Endodermal cell (in vitro differentiated cells): Measurements from ENCODE around the gene HARS2. TPM values are rescaled to one million over a fixed set of nuclear protein-coding genes. Genes with fewer than 3 reads are reported as not detected.
"Not testable (repeated sequence)": the region's sequence is repeated elsewhere in the genome, so short reads cannot be mapped to it uniquely, and the experiment has no call there.

Experiments used
- DNase-seq: peaks from one replicate; pipeline ENCODE4 v3.0.0-alpha.2; 2017
- H3K27ac ChIP-seq: 2 replicates; pipeline ENCODE4 v1.5.1; 2013; ENCODE audit warnings: mild to moderate bottlenecking, low read depth, low read length, moderate library complexity
- H3K27me3 ChIP-seq: 2 replicates; pipeline ENCODE4 v1.6.1; 2013; ENCODE audit warnings: mild to moderate bottlenecking, low read length, moderate library complexity; ENCODE audit not compliant: insufficient read depth, control insufficient read depth, poor library complexity, severe bottlenecking
- H3K36me3 ChIP-seq: 2 replicates; pipeline ENCODE4 v1.7.0; 2013; ENCODE audit warnings: mild to moderate bottlenecking, low read length, moderate library complexity; ENCODE audit not compliant: control insufficient read depth, insufficient read depth
- H3K4me1 ChIP-seq: one replicate; pipeline ENCODE4 v1.7.0; 2013; ENCODE audit warnings: low read length; ENCODE audit not compliant: control insufficient read depth, insufficient read depth
- H3K4me3 ChIP-seq: 2 replicates; pipeline ENCODE4 v1.5.1; 2013; ENCODE audit warnings: mild to moderate bottlenecking, low read length, moderate library complexity
- H3K9ac ChIP-seq: 2 replicates; pipeline ENCODE4 v1.6.1; 2013; ENCODE audit warnings: mild to moderate bottlenecking, low read length, moderate library complexity; ENCODE audit not compliant: poor library complexity, severe bottlenecking; ENCODE audit errors: extremely low read depth
- H3K9me3 ChIP-seq: 2 replicates; pipeline ENCODE4 v1.6.1; 2013; ENCODE audit warnings: mild to moderate bottlenecking, low read length, moderate library complexity; ENCODE audit not compliant: control insufficient read depth
- H3K27ac Mint-ChIP-seq: 2 replicates; pipeline ENCODE4 v1.8.0; 2020; ENCODE audit warnings: mixed read lengths
- H3K27me3 Mint-ChIP-seq: 2 replicates; pipeline ENCODE4 v1.8.0; 2021; ENCODE audit warnings: mild to moderate bottlenecking, mixed read lengths; ENCODE audit not compliant: insufficient read depth
- H3K36me3 Mint-ChIP-seq: 2 replicates; pipeline ENCODE4 v1.8.0; 2020; ENCODE audit warnings: low read depth, mixed read lengths
- H3K4me1 Mint-ChIP-seq: 2 replicates; pipeline ENCODE4 v1.8.0; 2020; ENCODE audit warnings: mixed read lengths
- H3K4me3 Mint-ChIP-seq: 2 replicates; pipeline ENCODE4 v1.8.0; 2020; ENCODE audit warnings: mild to moderate bottlenecking, moderate library complexity, mixed read lengths
- H3K9me3 Mint-ChIP-seq: 2 replicates; pipeline ENCODE4 v1.8.0; 2020; ENCODE audit warnings: mild to moderate bottlenecking, mixed read lengths
- whole genome bisulfite sequencing, 2 experiments: methylation state at CpG; one replicate each; pipeline versions ENCODE4 v1.1.5 to v1.1.7; 2013; ENCODE audit warnings: missing lambda C conversion rate in 2 of 2, mixed read lengths in 1 of 2; ENCODE audit not compliant: insufficient coverage in 1 of 2, insufficient read length in 1 of 2; 5-methylcytosine and 5-hydroxymethylcytosine counted together
- total RNA-seq, 2 donors: library from RNA; stranded (reverse); fragmentation: NEBNext Ultra II Directional in 1 of 2; extraction: Animal tissue kit (Norgen Biotek cat#: 25700) in 1 of 2; gene quantifications; 2 replicates in 1 of 2; 3 replicates in 1 of 2; pipeline ENCODE4 v1.2.1, GENCODE V29; 2021
- TF ChIP-seq, protein P1 (sequence below): fragments of 200-600 bp; sonication (generic); conservative IDR thresholded peaks from 2 replicates; pipeline ENCODE4 v1.5.0; 2021; ENCODE audit warnings: antibody characterized with exemption, mild to moderate bottlenecking

The HARS2 gene
- total RNA-seq, 2 donors from 2014 or later = 30.9 to 35.5 TPM

DNA sequence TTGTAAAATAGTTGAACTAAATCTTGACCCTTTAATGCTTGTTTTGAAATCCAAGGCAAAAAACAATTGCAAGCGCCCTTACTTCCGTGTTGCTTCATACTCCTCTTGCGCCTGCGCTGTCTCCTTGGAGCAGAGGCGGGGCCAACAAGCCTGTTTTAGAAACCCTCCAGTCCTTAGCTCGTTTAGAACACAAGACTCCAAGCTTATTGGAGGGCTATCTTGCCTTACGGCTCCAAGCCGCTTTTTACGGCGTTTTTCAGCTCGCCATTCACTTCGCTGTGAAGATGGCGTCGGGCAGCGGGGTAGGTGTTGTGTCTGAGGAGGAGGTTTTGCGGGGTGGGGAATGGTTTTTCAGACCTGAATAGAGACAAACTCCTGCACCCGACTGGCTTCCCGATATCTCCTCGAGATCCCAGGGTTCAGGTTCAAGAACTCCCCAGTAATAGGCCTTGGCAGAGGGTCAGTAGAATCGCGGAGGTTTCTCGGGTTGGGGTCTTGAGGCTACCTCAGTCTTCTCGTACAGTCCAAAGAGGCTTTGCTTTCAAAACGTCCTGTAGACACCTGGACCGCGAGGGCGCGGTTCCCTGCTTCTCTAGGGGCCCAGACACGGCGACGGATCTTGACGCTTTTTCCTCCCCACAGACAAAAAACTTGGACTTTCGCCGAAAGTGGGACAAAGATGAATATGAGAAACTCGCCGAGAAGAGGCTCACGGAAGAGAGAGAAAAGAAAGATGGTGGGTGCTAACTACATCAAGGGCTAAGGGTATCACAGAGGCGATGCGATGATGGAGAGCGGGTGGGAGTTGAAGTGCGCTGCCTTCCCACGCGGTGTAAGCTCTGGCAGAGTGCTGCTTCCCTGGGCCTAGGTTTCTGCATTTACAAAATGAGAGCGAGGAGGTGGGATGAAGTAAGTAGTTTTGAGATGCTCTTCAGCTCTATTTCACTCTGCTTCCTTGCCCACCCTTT, 9.2 kb downstream of the HARS2 start, which contains the start of gene ZMAT2:
Gene ZMAT2, plus strand, starts transcription at position 271 of the 968 bp plus-strand sequence. Its CDS starts 14 bp downstream, at position 285.
- H3K4me3 Mint-ChIP-seq = peak within 1 kb of the TSS; percentile 97

DNA sequence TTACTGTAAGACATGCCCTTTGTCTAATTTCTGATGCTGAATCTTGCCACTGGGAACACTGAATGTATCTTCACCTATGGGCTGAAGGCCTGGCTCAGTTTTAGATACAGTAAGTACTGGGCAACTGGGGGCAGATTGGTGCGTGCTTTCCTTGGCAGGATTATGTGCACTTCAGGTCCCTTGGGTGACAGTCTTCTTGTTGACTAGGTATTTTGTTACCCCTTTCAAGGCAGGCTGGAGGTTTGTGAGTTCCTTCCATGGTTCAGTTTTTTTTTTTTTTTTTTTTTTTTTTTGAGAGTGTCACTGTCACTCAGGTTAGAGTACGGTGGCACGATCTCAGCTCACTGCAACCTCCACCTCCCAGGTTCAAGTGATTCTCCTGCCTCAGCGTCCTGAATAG, 16.6 kb downstream of the HARS2 start:
- Mint-ChIP-seq H3K36me3 (peaks cover 28% of the 10 kb centered on the region), H3K27ac (no peak overlapping the region), H3K27me3 (no peaks in the 10 kb centered on the region), H3K4me3 (no peak overlapping the region), H3K9me3 (no peaks in the 10 kb centered on the region), H3K4me1 (peaks cover 8% of the 10 kb centered on the region)
- Histone ChIP-seq H3K9ac (no peak overlapping the region), H3K9me3 (no peaks in the 10 kb centered on the region), H3K36me3 (peaks cover 45% of the 10 kb centered on the region), H3K27ac (no peak overlapping the region), H3K4me3 (no peak overlapping the region), H3K27me3 (no peaks in the 10 kb centered on the region), H3K4me1 (no peaks in the 10 kb centered on the region)
- 78 to 95% methylated on average over 3 to 4 of the region's 4 CpGs for WGBS, 2 experiments
- TF ChIP-seq, protein P1, sequence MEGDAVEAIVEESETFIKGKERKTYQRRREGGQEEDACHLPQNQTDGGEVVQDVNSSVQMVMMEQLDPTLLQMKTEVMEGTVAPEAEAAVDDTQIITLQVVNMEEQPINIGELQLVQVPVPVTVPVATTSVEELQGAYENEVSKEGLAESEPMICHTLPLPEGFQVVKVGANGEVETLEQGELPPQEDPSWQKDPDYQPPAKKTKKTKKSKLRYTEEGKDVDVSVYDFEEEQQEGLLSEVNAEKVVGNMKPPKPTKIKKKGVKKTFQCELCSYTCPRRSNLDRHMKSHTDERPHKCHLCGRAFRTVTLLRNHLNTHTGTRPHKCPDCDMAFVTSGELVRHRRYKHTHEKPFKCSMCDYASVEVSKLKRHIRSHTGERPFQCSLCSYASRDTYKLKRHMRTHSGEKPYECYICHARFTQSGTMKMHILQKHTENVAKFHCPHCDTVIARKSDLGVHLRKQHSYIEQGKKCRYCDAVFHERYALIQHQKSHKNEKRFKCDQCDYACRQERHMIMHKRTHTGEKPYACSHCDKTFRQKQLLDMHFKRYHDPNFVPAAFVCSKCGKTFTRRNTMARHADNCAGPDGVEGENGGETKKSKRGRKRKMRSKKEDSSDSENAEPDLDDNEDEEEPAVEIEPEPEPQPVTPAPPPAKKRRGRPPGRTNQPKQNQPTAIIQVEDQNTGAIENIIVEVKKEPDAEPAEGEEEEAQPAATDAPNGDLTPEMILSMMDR = no peak
- no peak for DNase-seq

More for the DNA sequence above, 9.2 kb downstream of the HARS2 start, which contains the start of gene ZMAT2:
- Histone ChIP-seq H3K4me1 (peaks cover 17% of the 10 kb centered on the region), H3K27ac (no peak within 1 kb of the TSS), H3K27me3 (no peaks in the 10 kb centered on the region), H3K36me3 (peaks cover 87% of the 10 kb centered on the region), H3K4me3 (peak within 1 kb of the TSS; percentile 95), H3K9me3 (no peaks in the 10 kb centered on the region), H3K9ac (peak within 1 kb of the TSS; percentile 54)
- no peaks in the 10 kb centered on the region for H3K27me3 Mint-ChIP-seq
- no peaks in the 10 kb centered on the region for H3K9me3 Mint-ChIP-seq
- 2 to 5% methylated on average over 18 to 44 of the region's 44 CpGs for WGBS, 2 experiments
- H3K36me3 Mint-ChIP-seq = peaks cover 74% of the 10 kb centered on the region
- TF ChIP-seq, protein P1 = no peak
- peak within 1 kb of the TSS; percentile 97 for H3K27ac Mint-ChIP-seq
- peaks cover 30% of the 10 kb centered on the region for H3K4me1 Mint-ChIP-seq
- DNase-seq = peak; percentile 97

DNA sequence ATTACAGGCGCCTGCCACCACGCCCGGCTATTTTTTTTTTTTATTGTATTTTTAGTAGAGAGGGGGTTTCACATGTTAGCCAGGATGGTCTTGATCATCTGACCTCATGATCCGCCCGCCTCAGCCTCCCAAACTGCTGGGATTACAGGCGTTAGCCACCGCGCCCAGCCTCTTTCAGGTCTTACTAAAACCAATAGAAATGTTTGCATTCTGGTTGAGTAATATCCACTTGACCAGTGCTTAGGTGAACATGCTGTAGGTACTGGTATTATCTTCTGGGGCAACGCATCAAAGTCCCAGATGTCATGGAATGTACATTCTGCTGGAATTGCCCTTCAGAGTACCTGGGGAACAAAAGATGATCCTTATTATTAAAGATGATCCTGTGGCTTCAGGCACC, 17.5 kb downstream of the HARS2 start:
- not testable (repeated sequence) for H3K27me3 Mint-ChIP-seq, H3K4me1 Mint-ChIP-seq
- 96 to 97% methylated on average over 6 to 9 of the region's 9 CpGs for WGBS, 2 experiments

More for the DNA sequence above, 17.5 kb downstream of the HARS2 start:
- H3K9ac ChIP-seq, H3K27ac Mint-ChIP-seq, H3K4me3 ChIP-seq, H3K9me3 ChIP-seq, DNase-seq, H3K4me1 ChIP-seq, H3K9me3 Mint-ChIP-seq, H3K4me3 Mint-ChIP-seq, H3K27me3 ChIP-seq, H3K27ac ChIP-seq: not testable (repeated sequence)
- peaks cover 37% of the 10 kb centered on the region for H3K36me3 ChIP-seq
- peaks cover 21% of the 10 kb centered on the region for H3K36me3 Mint-ChIP-seq
